K562 (cell line): ENCODE measurements around the gene MAP3K12. TPM values are rescaled to one million over a fixed set of nuclear protein-coding genes. Genes with fewer than 3 reads are reported as not detected.

Experiments
- BHLHE40 ChIP-seq: IDR thresholded peaks from 2 replicates; pipeline ENCODE4 v1.6.1; 2011; ENCODE audit warnings: low read length, improper control_type of control experiment
- GABPB1 ChIP-seq: sonication (generic); formaldehyde crosslinking; IDR thresholded peaks from 2 replicates; pipeline ENCODE4 v1.8.0; 2022; ENCODE audit warnings: mild to moderate bottlenecking, missing genetic modification reagents
- MGA ChIP-seq: fragments of 450-650 bp; IDR thresholded peaks from 2 replicates; pipeline ENCODE4 v1.6.1; 2016; ENCODE audit warnings: mild to moderate bottlenecking, moderate library complexity
- NEUROD1 ChIP-seq: fragments of 150-350 bp; IDR thresholded peaks from 2 replicates; pipeline ENCODE4 v1.6.1; 2014; ENCODE audit warnings: borderline replicate concordance, low read length, low read depth; ENCODE audit not compliant: partially characterized antibody
- NFE2 ChIP-seq: IDR thresholded peaks from 2 replicates; pipeline ENCODE4 v1.6.1; 2014; ENCODE audit warnings: antibody characterized with exemption, low read depth
- RBFOX2 ChIP-seq: fragments of 200-400 bp; formaldehyde crosslinking; IDR thresholded peaks from 2 replicates; pipeline ENCODE4 v1.6.1; 2017; ENCODE audit warnings: low read depth, mild to moderate bottlenecking, low read length, moderate library complexity
- TARDBP ChIP-seq: fragments of 450-650 bp; IDR thresholded peaks from 2 replicates; pipeline ENCODE4 v1.6.1; 2016
- TBP ChIP-seq: optimal IDR thresholded peaks from 2 replicates; pipeline ENCODE3; 2011; ENCODE audit warnings: low read depth, low read length, improper control_type of control experiment
- TEAD1 ChIP-seq, 2 experiments: fragments of 450-650 bp in 1 of 2; sonication (generic) in 1 of 2; formaldehyde crosslinking; IDR thresholded peaks; 2 replicates each; pipeline versions ENCODE4 v1.4.0 to v1.8.0; 2020 to 2022; ENCODE audit warnings: mild to moderate bottlenecking in 2 of 2, missing genetic modification reagents in 1 of 2
- ZNF324 ChIP-seq: fragments of 250-450 bp; sonication (Bioruptor Pico); IDR thresholded peaks from 2 replicates; pipeline ENCODE4 v1.4.0; 2020; ENCODE audit warnings: mild to moderate bottlenecking
- polyA plus RNA-seq, 8 experiments: library from polyadenylated mRNA; depleted of rRNA in 4 of 8; stranded (reverse) in 5 of 8; unstranded in 3 of 8; fragments of >200 nt; fragmentation: Nextera tagmentation in 2 of 8; fragmentation: Illumina TruSeq in 1 of 8; extraction: Ambion mirVana in 2 of 8; extraction: Trizol in 1 of 8; gene quantifications; 2 replicates each; pipeline versions ENCODE4 v1.2.1 to v1.2.3, GENCODE V29; 2011 to 2014; ENCODE audit warnings: inconsistent platforms in 1 of 8, missing spikeins in 1 of 8
- total RNA-seq, 7 experiments: library from RNA; depleted of rRNA in 6 of 7; stranded (reverse); fragments of >200 nt in 6 of 7; fragmentation: Illumina TruSeq in 2 of 7; extraction: Trizol in 2 of 7; gene quantifications; 2 replicates each; pipeline versions ENCODE4 v1.2.1 to v1.2.3, GENCODE V29; 2011 to 2021; ENCODE audit warnings: low replicate concordance in 1 of 7
- TF ChIP-seq, protein P1 (sequence below): fragments of 250-450 bp; sonication (Bioruptor Pico); IDR thresholded peaks from 2 replicates; pipeline ENCODE4 v1.5.0; 2021; ENCODE audit warnings: mild to moderate bottlenecking, borderline replicate concordance

MAP3K12 gene
- total and polyA plus RNA-seq, 9 of the 15 experiments (the other 6 are each of a cell fraction or from before 2014, with no cell fraction given): 0.10 to 2.4 (median 1.6) TPM

- TF ChIP-seq MGA (peak; percentile 62), BHLHE40 (no peak), GABPB1 (peak; percentile 42; the same call in 1 of the 2 replicates), TBP (peak; percentile 94), TEAD1 (CRISPR knock-in tag; IDR thresholded peaks at IDR 0.05) (peak in 1 of 2 experiments; percentile 58; a peak in 1 of 4 replicates), TARDBP (0 out of 2 replicates have a peak, but pooled peaks have one; percentile 33), ZNF324 (CRISPR knock-in tag) (no peak), NFE2 (peak; percentile 49; the same call in 1 of the 2 replicates), NEUROD1 (peak; percentile 52), RBFOX2 (peak; percentile 83)
- TF ChIP-seq, protein P1, sequence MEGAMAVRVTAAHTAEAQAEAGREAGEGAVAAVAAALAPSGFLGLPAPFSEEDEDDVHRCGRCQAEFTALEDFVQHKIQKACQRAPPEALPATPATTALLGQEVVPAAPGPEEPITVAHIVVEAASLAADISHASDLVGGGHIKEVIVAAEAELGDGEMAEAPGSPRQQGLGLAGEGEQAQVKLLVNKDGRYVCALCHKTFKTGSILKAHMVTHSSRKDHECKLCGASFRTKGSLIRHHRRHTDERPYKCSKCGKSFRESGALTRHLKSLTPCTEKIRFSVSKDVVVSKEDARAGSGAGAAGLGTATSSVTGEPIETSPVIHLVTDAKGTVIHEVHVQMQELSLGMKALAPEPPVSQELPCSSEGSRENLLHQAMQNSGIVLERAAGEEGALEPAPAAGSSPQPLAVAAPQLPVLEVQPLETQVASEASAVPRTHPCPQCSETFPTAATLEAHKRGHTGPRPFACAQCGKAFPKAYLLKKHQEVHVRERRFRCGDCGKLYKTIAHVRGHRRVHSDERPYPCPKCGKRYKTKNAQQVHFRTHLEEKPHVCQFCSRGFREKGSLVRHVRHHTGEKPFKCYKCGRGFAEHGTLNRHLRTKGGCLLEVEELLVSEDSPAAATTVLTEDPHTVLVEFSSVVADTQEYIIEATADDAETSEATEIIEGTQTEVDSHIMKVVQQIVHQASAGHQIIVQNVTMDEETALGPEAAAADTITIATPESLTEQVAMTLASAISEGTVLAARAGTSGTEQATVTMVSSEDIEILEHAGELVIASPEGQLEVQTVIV (CRISPR knock-in tag): peak; percentile 51; the same call in 1 of the 2 replicates
Measured at GRCh38 chr12:53441040-53441833, 58.0 kb downstream of the MAP3K12 start, which contains the start of gene PRR13 (continued).
